HL-60 (cell line): ENCODE results near the gene JMY.

Experiments
- DNase-seq, 2 experiments: peaks; one replicate each; pipeline ENCODE4 v3.0.0-alpha.2; 2010 to 2020; ENCODE audit warnings: low read depth in 1 of 2, low spot score in 1 of 2
- H3K27ac ChIP-seq: fragments of 250-450 bp; sonication (Bioruptor Pico); replicated peaks from 2 replicates; pipeline ENCODE4 v1.5.1; 2020; ENCODE audit warnings: mild to moderate bottlenecking, moderate library complexity
- H3K27me3 ChIP-seq: fragments of 250-450 bp; sonication (Bioruptor Pico); 2 replicates; pipeline ENCODE4 v1.5.1; 2021; ENCODE audit warnings: mild to moderate bottlenecking, moderate library complexity; ENCODE audit not compliant: insufficient read depth, poor library complexity, severe bottlenecking
- H3K4me3 ChIP-seq: replicated peaks from 2 replicates; pipeline ENCODE4 v1.5.1; 2011; ENCODE audit warnings: mild to moderate bottlenecking, control low read depth, low read length; ENCODE audit not compliant: insufficient read depth
- CTCF ChIP-seq: IDR thresholded peaks from one replicate; pipeline ENCODE4 v1.5.1; 2011; ENCODE audit warnings: low read length, control low read depth, inconsistent platforms; ENCODE audit not compliant: insufficient read depth
- GABPA ChIP-seq: IDR thresholded peaks from 2 replicates; pipeline ENCODE4 v1.6.1; 2012; ENCODE audit warnings: low read depth
- POLR2AphosphoS5 ChIP-seq: IDR thresholded peaks from 2 replicates; pipeline ENCODE4 v1.6.1; 2012; ENCODE audit warnings: low read depth
- REST ChIP-seq: IDR thresholded peaks from 2 replicates; pipeline ENCODE4 v1.6.1; 2012; ENCODE audit warnings: low read depth; ENCODE audit not compliant: insufficient replicate concordance
- SPI1 ChIP-seq: IDR thresholded peaks from 2 replicates; pipeline ENCODE4 v1.6.1; 2012; ENCODE audit warnings: low read depth, mild to moderate bottlenecking, borderline replicate concordance

Gene JMY

DNA sequence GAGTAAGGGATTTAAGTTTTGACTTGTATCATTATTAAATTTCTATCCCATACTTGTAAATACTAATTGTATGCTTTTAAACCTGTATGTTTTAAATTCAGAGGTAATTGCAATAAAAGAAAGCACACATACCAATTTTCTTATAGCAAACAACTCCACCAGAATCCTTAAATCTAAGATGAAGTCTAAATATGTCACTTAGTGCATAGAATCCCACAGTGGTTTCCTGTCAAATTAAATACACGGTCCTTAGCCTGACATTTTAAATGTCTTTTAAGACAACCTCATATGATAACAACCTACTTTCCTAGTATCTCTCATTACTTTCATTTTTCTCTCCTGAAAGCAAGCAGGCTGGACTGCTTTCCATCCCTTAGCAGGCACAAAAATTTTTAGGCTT is 52.0 kb downstream of the JMY start:
- DNase-seq, result no peak
- Histone ChIP-seq H3K27me3 (no peaks in the 10 kb centered on the region), H3K4me3 (no peak overlapping the region), H3K27ac (no peak overlapping the region)
- TF ChIP-seq GABPA (no peak), REST (no peak), CTCF (no peak), POLR2AphosphoS5 (no peak), SPI1 (no peak)

- Histone ChIP-seq H3K27me3 (no peaks in the 10 kb centered on the region), H3K27ac (no peak overlapping the region), H3K4me3 (no peak overlapping the region)
- DNase-seq, result peak in 1 of 2 experiments; percentile 1
- TF ChIP-seq GABPA (no peak), REST (peak; percentile 59), SPI1 (no peak), POLR2AphosphoS5 (no peak)
These were observed 59.1 kb downstream of the JMY start for GRCh38 chr5:79295029-79295428.

DNA sequence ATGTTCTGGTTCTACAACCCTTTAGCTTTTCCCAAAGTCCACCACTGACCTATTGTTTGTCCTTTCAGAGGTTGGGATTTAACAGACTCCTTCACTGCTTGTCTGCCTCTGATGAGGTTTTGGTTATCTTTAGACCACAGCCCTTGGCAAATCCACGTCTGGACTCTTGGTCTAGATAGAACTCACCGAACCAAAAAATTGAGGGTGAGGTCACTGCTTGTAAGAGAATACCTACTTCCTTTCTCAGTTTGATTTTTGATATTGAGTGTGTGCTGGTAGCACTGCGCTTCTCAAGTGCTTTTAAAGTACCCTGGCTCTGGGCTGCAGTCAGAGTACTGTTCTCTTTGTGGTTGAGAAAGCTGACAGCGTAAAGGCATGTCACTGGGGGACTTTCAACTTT is 61.7 kb downstream of the JMY start:
- H3K4me3 ChIP-seq, result no peak overlapping the region
- TF ChIP-seq POLR2AphosphoS5, result no peak
- no peak for TF ChIP-seq GABPA
- H3K27ac ChIP-seq, result no peak overlapping the region
- DNase-seq, result no peak
- no peaks in the 10 kb centered on the region for H3K27me3 ChIP-seq

- no peak for DNase-seq
- Histone ChIP-seq H3K4me3 (no peak overlapping the region), H3K27me3 (no peaks in the 10 kb centered on the region), H3K27ac (no peak overlapping the region)
- TF ChIP-seq REST, result no peak
These were observed 65.2 kb downstream of the JMY start for GRCh38 chr5:79301046-79301712.

DNA sequence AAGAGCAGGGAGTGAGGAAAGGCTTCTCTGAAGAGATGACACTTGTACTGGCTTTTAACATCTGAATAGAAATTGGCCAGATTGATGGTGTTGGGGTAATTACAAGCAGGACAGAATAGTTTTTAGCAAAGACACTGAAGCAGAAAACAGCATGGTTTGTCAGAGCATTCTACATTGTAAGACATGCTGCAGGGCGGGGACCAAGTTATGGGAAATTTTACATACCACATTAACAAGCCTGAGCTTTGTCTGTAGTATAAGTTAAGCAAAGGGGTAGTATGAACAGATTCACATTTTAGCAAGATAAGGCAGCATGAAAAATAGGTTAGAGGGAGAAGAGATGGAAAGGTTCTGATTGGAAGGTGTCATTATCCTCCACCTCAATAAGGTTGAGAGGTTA is 66.5 kb downstream of the JMY start:
- H3K4me3 ChIP-seq, result no peak overlapping the region
- H3K27me3 ChIP-seq, result no peaks in the 10 kb centered on the region
- H3K27ac ChIP-seq, result no peak overlapping the region
- TF ChIP-seq GABPA (no peak), CTCF (no peak), POLR2AphosphoS5 (no peak), SPI1 (no peak), REST (no peak)
- DNase-seq, result no peak
